Measurements from ENCODE around the gene RAD23B.

RAD23B gene

DNA sequence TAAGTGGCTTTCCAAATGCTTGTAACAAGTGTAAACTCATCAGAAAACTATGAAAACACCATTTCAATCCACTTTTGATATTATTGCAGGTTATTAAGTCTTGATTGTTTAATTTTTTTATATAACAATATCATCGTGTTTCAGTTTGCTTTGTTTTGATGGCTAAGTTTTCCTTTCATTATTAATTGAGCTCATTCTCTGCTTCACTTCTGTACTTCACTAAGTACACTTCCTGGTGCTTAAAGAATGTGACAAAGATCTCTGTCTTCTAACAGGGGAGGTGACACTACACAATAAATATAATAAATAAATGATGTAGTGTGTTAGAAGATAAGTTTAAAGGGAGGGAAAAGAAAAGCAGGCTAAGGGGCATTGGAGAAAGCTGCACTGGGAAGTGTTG lies 13.0 kb upstream of the RAD23B start:
- no peak for DNase-seq (ENCODE audit: extremely low read depth, insufficient read length)
- Histone ChIP-seq H3K36me3 (ENCODE audit: control insufficient read depth, insufficient read depth, low read length) (no peaks in the 10 kb centered on the region), H3K27me3 (replicated peaks; ENCODE audit: control insufficient read depth, insufficient read depth, low read length) (no peaks in the 10 kb centered on the region), H3K4me3 (replicated peaks; ENCODE audit: low read depth, low read length) (no peak overlapping the region)
- TF ChIP-seq CTCF (IDR thresholded peaks at IDR 0.05; ENCODE audit: insufficient read depth, low read length, poor library complexity, severe bottlenecking): no peak

DNA sequence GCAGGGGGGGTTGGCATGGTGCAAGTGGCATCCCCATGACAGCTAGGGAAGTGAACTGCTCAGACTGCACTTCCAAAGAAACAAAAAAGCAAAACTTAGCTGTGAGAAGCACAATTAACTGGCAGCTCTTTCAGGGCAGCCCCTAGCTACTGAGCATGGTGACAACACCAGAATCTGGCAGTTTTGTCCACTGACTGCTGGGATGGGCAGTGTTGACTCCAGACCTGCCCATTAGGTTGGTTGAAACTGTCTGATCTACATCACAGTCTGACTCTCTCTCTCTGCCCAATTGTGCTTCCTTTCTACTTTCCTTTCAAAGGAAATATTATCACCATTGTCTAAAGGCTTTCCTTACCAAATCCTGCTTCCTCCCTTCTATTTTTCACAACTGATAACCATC lies 12.5 kb upstream of the RAD23B start:
- Histone ChIP-seq H3K36me3 (ENCODE audit: control insufficient read depth, insufficient read depth, low read length) (no peaks in the 10 kb centered on the region), H3K4me3 (replicated peaks; ENCODE audit: low read depth, low read length) (no peak overlapping the region), H3K27me3 (replicated peaks; ENCODE audit: control insufficient read depth, insufficient read depth, low read length) (no peaks in the 10 kb centered on the region)
- TF ChIP-seq CTCF (IDR thresholded peaks at IDR 0.05; ENCODE audit: insufficient read depth, low read length, poor library complexity, severe bottlenecking): no peak
- no peak for DNase-seq (ENCODE audit: extremely low read depth, insufficient read length)

DNA sequence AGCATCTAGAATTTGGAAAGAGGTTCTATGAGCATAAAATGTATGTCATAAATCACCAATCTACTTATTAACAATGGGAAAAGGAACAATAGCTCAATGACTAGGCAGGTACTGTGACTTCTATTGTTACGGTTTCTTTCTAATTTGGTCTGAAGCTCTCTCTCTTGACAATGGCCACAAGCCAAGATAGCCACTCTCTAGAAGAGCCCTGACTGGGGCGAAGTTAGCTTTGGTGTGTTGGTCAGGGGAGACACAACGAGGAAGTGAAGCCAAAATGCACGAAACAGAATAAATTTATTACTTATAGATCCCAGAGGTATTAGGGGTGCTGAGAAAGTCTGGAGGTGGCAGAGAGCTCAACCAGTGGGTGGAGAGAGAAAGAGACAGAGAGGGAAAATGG lies 9.4 kb upstream of the RAD23B start:
- DNase-seq (ENCODE audit: extremely low read depth, insufficient read length): no peak
- H3K36me3 ChIP-seq (ENCODE audit: control insufficient read depth, insufficient read depth, low read length): no peaks in the 10 kb centered on the region
- TF ChIP-seq CTCF (IDR thresholded peaks at IDR 0.05; ENCODE audit: insufficient read depth, low read length, poor library complexity, severe bottlenecking): no peak
- H3K27me3 ChIP-seq (replicated peaks; ENCODE audit: control insufficient read depth, insufficient read depth, low read length): no peaks in the 10 kb centered on the region
- H3K4me3 ChIP-seq (replicated peaks; ENCODE audit: low read depth, low read length): no peak overlapping the region

GRCh38 chr9:107274096-107274495 lies 9.0 kb upstream of the RAD23B start:
- H3K4me3 ChIP-seq (replicated peaks; ENCODE audit: low read depth, low read length): no peak overlapping the region
- DNase-seq (ENCODE audit: extremely low read depth, insufficient read length): no peak
- H3K36me3 ChIP-seq (ENCODE audit: control insufficient read depth, insufficient read depth, low read length): no peaks in the 10 kb centered on the region
- no peaks in the 10 kb centered on the region for H3K27me3 ChIP-seq (replicated peaks; ENCODE audit: control insufficient read depth, insufficient read depth, low read length)
- TF ChIP-seq CTCF (IDR thresholded peaks at IDR 0.05; ENCODE audit: insufficient read depth, low read length, poor library complexity, severe bottlenecking): no peak

DNA sequence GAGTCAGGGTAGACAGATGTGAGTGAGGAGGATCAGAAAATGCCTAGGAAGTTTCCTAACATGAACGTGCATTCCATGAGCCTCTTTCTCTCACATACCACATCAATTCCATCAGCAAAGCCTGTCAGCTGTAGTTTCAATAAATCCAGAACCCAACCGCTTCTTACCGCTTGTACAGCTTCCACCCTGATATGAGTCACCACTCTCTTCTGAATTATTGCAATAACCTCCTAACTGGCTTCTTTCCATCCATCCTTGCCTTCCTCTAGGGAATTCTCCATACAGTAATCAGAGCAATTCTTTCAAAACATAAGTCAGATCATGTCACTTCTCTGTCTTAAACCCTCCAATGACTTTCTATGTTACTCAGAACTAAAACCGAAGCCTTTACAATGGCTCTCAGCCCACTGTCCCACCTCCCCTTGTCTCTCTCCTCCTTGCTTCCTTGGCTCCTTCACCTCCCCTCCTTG lies 8.1 kb upstream of the RAD23B start:
- Histone ChIP-seq H3K27me3 (replicated peaks; ENCODE audit: control insufficient read depth, insufficient read depth, low read length) (no peaks in the 10 kb centered on the region), H3K36me3 (ENCODE audit: control insufficient read depth, insufficient read depth, low read length) (no peaks in the 10 kb centered on the region), H3K4me3 (replicated peaks; ENCODE audit: low read depth, low read length) (no peak overlapping the region)
- no peak for TF ChIP-seq CTCF (IDR thresholded peaks at IDR 0.05; ENCODE audit: insufficient read depth, low read length, poor library complexity, severe bottlenecking)
- no peak for DNase-seq (ENCODE audit: extremely low read depth, insufficient read length)

- Histone ChIP-seq H3K36me3 (ENCODE audit: control insufficient read depth, insufficient read depth, low read length) (no peaks in the 10 kb centered on the region), H3K4me3 (replicated peaks; ENCODE audit: low read depth, low read length) (no peak overlapping the region), H3K27me3 (replicated peaks; ENCODE audit: control insufficient read depth, insufficient read depth, low read length) (no peaks in the 10 kb centered on the region)
- TF ChIP-seq CTCF (IDR thresholded peaks at IDR 0.05; ENCODE audit: insufficient read depth, low read length, poor library complexity, severe bottlenecking): no peak
- DNase-seq (ENCODE audit: extremely low read depth, insufficient read length): no peak
Measured at GRCh38 chr9:107275530-107275929, 7.5 kb upstream of the RAD23B start.

Data from GM06990 (cell line).